SH-SY5Y (cell line): ENCODE data around the gene ADAT1.

ENCODE experiments used
- GATA2 ChIP-seq: IDR thresholded peaks from 2 replicates; pipeline ENCODE4 v1.6.1; 2011; ENCODE audit warnings: mild to moderate bottlenecking, low read depth, low read length
- GATA3 ChIP-seq: IDR thresholded peaks from 2 replicates; pipeline ENCODE4 v1.6.1; 2011; ENCODE audit warnings: low read depth, mild to moderate bottlenecking, low read length, moderate library complexity

GRCh38 chr16:75579281-75579834 is 43.7 kb downstream of the ADAT1 start:
- TF ChIP-seq GATA2: no peak
- no peak for TF ChIP-seq GATA3
